ENCODE data around the gene KRT2.

The KRT2 gene

GRCh38 chr12:52615912-52616311, 36.1 kb downstream of the KRT2 start:
- H3K4me3 ChIP-seq (ENCODE audit: low read depth, low read length) = no peak overlapping the region
- TF ChIP-seq CTCF (IDR thresholded peaks at IDR 0.05; ENCODE audit: borderline replicate concordance, insufficient read depth, low read depth, low read length) = no peak

GRCh38 chr12:52615208-52615868, 36.7 kb downstream of the KRT2 start:
- no peak overlapping the region for H3K4me3 ChIP-seq (ENCODE audit: low read depth, low read length)

GRCh38 chr12:52614381-52615207, 37.4 kb downstream of the KRT2 start:
- TF ChIP-seq CTCF (IDR thresholded peaks at IDR 0.05; ENCODE audit: borderline replicate concordance, insufficient read depth, low read depth, low read length) = no peak
- H3K4me3 ChIP-seq (ENCODE audit: low read depth, low read length) = no peak overlapping the region

More at GRCh38 chr12:52615208-52615868, 36.7 kb downstream of the KRT2 start:
- TF ChIP-seq CTCF (IDR thresholded peaks at IDR 0.05; ENCODE audit: borderline replicate concordance, insufficient read depth, low read depth, low read length) = no peak

GRCh38 chr12:52613384-52614030, 38.5 kb downstream of the KRT2 start:
- no peak for TF ChIP-seq CTCF (IDR thresholded peaks at IDR 0.05; ENCODE audit: borderline replicate concordance, insufficient read depth, low read depth, low read length)
- H3K4me3 ChIP-seq (ENCODE audit: low read depth, low read length) = no peak overlapping the region

- TF ChIP-seq CTCF (IDR thresholded peaks at IDR 0.05; ENCODE audit: borderline replicate concordance, insufficient read depth, low read depth, low read length) = no peak
Measured at GRCh38 chr12:52612431-52613383, 39.3 kb downstream of the KRT2 start.

GRCh38 chr12:52611080-52611468, 40.9 kb downstream of the KRT2 start:
- no peak for TF ChIP-seq CTCF (IDR thresholded peaks at IDR 0.05; ENCODE audit: borderline replicate concordance, insufficient read depth, low read depth, low read length)
- no peak overlapping the region for H3K4me3 ChIP-seq (ENCODE audit: low read depth, low read length)

More at GRCh38 chr12:52612431-52613383, 39.3 kb downstream of the KRT2 start:
- no peak overlapping the region for H3K4me3 ChIP-seq (ENCODE audit: low read depth, low read length)

Data from GM12875 (cell line).